GM12892 (cell line): ENCODE measurements around the gene N4BP2L1.
A peak's percentile ranks its signal among the peaks of the same experiment; 100 is the strongest.

ENCODE experiments used
- DNase-seq: peaks from one replicate; pipeline ENCODE4 v3.0.0; 2011; ENCODE audit not compliant: insufficient read length
- FAIRE-seq: peaks from 2 replicates; lab custom pipeline; 2011; peaks lifted over from hg19 to GRCh38; lab: Jason Lieb, UNC
- POLR2A ChIP-seq: IDR thresholded peaks from 2 replicates; pipeline ENCODE4 v1.6.1; 2011; ENCODE audit warnings: low read depth, low read length, control low read depth
- POLR2AphosphoS5 ChIP-seq: IDR thresholded peaks from 2 replicates; pipeline ENCODE4 v1.6.1; 2011; ENCODE audit warnings: low read depth, low read length, control low read depth
- TAF1 ChIP-seq: IDR thresholded peaks from 2 replicates; pipeline ENCODE4 v1.6.1; 2011; ENCODE audit warnings: low read depth, mild to moderate bottlenecking, control low read depth, low read length, borderline replicate concordance

Gene N4BP2L1

GRCh38 chr13:32453981-32454380 is 26.1 kb upstream of the N4BP2L1 start:
- no peak for DNase-seq
- no peak for FAIRE-seq
- TF ChIP-seq POLR2A (no peak), TAF1 (no peak), POLR2AphosphoS5 (no peak)

DNA sequence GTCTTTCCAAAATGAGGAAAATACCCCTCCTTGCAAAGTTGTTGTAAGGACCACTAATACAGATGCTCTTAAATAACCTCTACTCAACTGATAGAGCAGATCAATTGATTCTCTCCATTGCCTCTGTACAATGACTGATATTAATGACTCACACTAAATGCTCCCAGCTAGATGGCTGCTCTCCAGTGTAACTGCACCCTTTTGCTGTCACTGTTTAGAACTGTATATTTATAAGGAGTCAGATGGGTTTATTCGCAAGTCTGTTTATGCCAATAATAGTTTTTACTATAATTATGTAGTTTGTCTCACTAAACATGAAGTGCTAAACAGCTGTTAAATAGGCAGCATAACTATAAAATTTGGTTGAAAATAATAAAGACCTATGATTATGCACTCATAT is 21.0 kb upstream of the N4BP2L1 start:
- FAIRE-seq (no peak), DNase-seq (no peak)
- TF ChIP-seq POLR2A: no peak
- TF ChIP-seq TAF1: no peak
- TF ChIP-seq POLR2AphosphoS5: no peak

DNA sequence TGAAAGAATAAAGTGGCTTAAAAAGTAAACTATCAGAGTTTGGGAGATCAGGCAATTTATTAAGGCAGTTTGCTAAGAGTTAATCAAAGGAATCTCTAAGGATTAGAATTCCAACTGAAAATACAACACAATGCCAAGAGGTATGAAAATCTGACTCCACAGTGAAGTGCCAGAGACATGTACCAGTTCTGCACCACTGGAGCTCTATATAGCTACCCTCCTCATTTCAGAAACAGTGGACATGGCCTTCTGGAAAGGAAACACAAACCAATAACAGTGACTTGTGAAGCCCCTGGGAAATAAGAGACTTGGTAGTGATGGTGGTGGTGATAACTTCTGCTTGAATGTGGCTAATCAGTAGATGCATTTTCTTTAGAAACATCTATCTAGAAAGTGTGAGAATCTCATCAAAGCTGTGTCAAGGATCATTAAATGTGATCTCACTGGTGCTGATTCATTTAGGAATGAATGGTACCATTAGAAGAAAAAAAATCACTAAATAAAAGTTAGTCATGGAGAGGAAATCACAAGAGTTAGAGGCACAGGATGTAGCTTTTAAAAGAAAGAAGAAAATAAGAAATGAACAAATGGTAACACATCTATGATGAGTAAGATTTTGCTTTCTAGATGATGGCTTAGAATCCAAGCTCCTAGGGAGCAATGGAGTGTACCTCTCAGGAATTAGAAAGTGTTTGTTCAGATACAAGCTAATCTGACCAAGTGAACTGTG is 20.1 kb upstream of the N4BP2L1 start:
- DNase-seq: no peak
- no peak for TF ChIP-seq TAF1
- no peak for TF ChIP-seq POLR2A
- TF ChIP-seq POLR2AphosphoS5: no peak
- no peak for FAIRE-seq

GRCh38 chr13:32446773-32447465 is 19.0 kb upstream of the N4BP2L1 start:
- FAIRE-seq: no peak
- no peak for TF ChIP-seq POLR2A
- no peak for DNase-seq

GRCh38 chr13:32446220-32446619 is 18.3 kb upstream of the N4BP2L1 start:
- TF ChIP-seq POLR2A: no peak
- no peak for TF ChIP-seq POLR2AphosphoS5
- no peak for TF ChIP-seq TAF1
- DNase-seq (no peak), FAIRE-seq (no peak)

DNA sequence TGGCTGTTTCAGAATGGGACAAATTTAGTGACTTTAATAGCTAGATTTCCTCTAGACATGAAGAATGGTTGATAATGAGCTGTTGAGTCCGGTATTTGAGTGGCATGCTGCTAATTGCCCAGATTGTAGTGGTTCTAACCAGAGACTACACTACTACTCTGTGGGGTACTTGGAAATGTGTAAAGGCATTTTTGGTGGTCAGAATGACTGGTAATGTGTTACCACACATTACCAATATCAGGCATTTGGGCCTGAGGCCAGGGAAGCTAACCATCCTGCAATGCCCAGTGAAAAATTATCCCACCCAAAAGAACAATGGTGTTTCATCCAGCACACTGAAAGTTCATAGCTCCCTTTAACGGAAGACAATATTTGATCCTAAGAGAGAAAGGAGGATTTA is 17.5 kb upstream of the N4BP2L1 start:
- no peak for FAIRE-seq
- DNase-seq: no peak
- no peak for TF ChIP-seq TAF1
- no peak for TF ChIP-seq POLR2AphosphoS5
- no peak for TF ChIP-seq POLR2A

DNA sequence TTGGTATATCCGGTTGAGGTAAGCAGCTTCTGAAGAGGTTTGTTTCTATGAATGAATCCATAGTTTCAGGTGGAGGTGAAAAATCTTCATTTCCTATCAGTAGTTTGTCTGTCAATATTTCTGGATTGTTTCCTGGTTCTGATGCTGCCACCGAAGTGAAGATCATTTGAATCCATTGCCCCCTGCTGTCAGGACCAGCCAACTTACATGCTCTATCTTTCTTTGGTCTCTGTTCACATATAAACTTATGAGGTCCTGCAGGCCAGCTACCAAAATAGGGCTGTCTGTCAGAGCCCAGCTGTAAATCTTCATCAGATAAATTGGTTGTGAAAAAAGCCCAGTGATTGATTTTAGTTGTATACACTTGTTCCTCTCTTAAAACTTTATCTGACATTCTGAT is 15.2 kb upstream of the N4BP2L1 start:
- DNase-seq: no peak
- TF ChIP-seq POLR2AphosphoS5 (no peak), POLR2A (no peak), TAF1 (no peak)
- peak; percentile 83 for FAIRE-seq

GRCh38 chr13:32438871-32439270 is 10.9 kb upstream of the N4BP2L1 start:
- no peak for FAIRE-seq
- TF ChIP-seq TAF1 (no peak), POLR2AphosphoS5 (no peak), POLR2A (no peak)
- DNase-seq: no peak

GRCh38 chr13:32432856-32433255 is 4.9 kb upstream of the N4BP2L1 start:
- no peak for TF ChIP-seq TAF1
- DNase-seq: no peak
- FAIRE-seq: no peak

- TF ChIP-seq POLR2A (no peak), TAF1 (no peak), POLR2AphosphoS5 (no peak)
- DNase-seq: no peak
- FAIRE-seq: no peak
Measured at GRCh38 chr13:32431361-32431760, 3.4 kb upstream of the N4BP2L1 start.

GRCh38 chr13:32430018-32430747 is 2.3 kb upstream of the N4BP2L1 start:
- FAIRE-seq (no peak), DNase-seq (no peak)
- TF ChIP-seq TAF1 (no peak), POLR2A (no peak), POLR2AphosphoS5 (no peak)
